HepG2 (cell line): ENCODE measurements around the gene RNASE13. TPM values are rescaled to one million over a fixed set of nuclear protein-coding genes. Genes with fewer than 3 reads are reported as not detected.

Experiments
- POGK ChIP-seq: sonication (generic); formaldehyde crosslinking; conservative IDR thresholded peaks from 2 replicates; pipeline ENCODE4 v1.8.0; 2022; ENCODE audit warnings: mild to moderate bottlenecking, moderate library complexity, missing genetic modification reagents
- POLR2G ChIP-seq: fragments of 200-400 bp; formaldehyde crosslinking; IDR thresholded peaks from 2 replicates; pipeline ENCODE4 v1.6.1; 2018; ENCODE audit warnings: mild to moderate bottlenecking, low read depth, low read length, moderate library complexity
- PREB ChIP-seq: sonication (generic); formaldehyde crosslinking; IDR thresholded peaks from 2 replicates; pipeline ENCODE4 v1.4.0; 2020; ENCODE audit warnings: missing genetic modification reagents
- RFX3 ChIP-seq: IDR thresholded peaks from 2 replicates; pipeline ENCODE4 v1.6.1; 2016; ENCODE audit warnings: missing biosample characterization, missing genetic modification reagents
- RFX5 ChIP-seq: IDR thresholded peaks from 2 replicates; pipeline ENCODE4 v1.6.1; 2011; ENCODE audit warnings: low read depth, low read length, improper control_type of control experiment
- SCMH1 ChIP-seq: sonication (generic); formaldehyde crosslinking; IDR thresholded peaks from 2 replicates; pipeline ENCODE4 v1.9.0; 2021; ENCODE audit warnings: missing genetic modification reagents, mild to moderate bottlenecking, borderline replicate concordance
- SRSF4 ChIP-seq: fragments of 200-400 bp; formaldehyde crosslinking; IDR thresholded peaks from one replicate; pipeline ENCODE4 v1.6.1; 2018; ENCODE audit warnings: mild to moderate bottlenecking, low read depth, low read length, moderate library complexity; ENCODE audit not compliant: poor library complexity, severe bottlenecking
- TEAD3 ChIP-seq: optimal IDR thresholded peaks from 2 replicates; pipeline ENCODE3; 2016; ENCODE audit warnings: borderline replicate concordance
- ZC3H4 ChIP-seq: sonication (generic); formaldehyde crosslinking; IDR thresholded peaks from 2 replicates; pipeline ENCODE4 v1.4.0; 2020; ENCODE audit warnings: missing genetic modification reagents, borderline replicate concordance
- ZFY ChIP-seq: sonication (generic); formaldehyde crosslinking; IDR thresholded peaks from 2 replicates; pipeline ENCODE4 v1.4.0; 2020; ENCODE audit warnings: missing genetic modification reagents
- ZGPAT ChIP-seq: IDR thresholded peaks from 2 replicates; pipeline ENCODE4 v1.6.1; 2016; ENCODE audit warnings: mild to moderate bottlenecking
- ZNF10 ChIP-seq: sonication (generic); formaldehyde crosslinking; IDR thresholded peaks from 2 replicates; pipeline ENCODE4 v1.4.0; 2020; ENCODE audit warnings: mild to moderate bottlenecking, low read depth, missing genetic modification reagents, borderline replicate concordance
- ZNF232 ChIP-seq: sonication (generic); formaldehyde crosslinking; IDR thresholded peaks from 2 replicates; pipeline ENCODE4 v1.4.0; 2020; ENCODE audit warnings: missing genetic modification reagents, borderline replicate concordance
- ZNF703 ChIP-seq: sonication (generic); formaldehyde crosslinking; IDR thresholded peaks from 2 replicates; pipeline ENCODE4 v1.5.1; 2020; ENCODE audit warnings: missing genetic modification reagents, mild to moderate bottlenecking, moderate library complexity, borderline replicate concordance
- ZNF746 ChIP-seq: sonication (generic); formaldehyde crosslinking; IDR thresholded peaks from 2 replicates; pipeline ENCODE4 v1.8.0; 2022; ENCODE audit warnings: mild to moderate bottlenecking, missing genetic modification reagents
- polyA plus RNA-seq, 8 experiments: library from polyadenylated mRNA; depleted of rRNA in 3 of 8; stranded (reverse) in 7 of 8; unstranded in 1 of 8; fragments of >200 nt; fragmentation: Illumina TruSeq in 4 of 8; extraction: Trizol in 4 of 8; gene quantifications; 2 replicates each; pipeline versions ENCODE4 v1.2.1 to v1.2.3, GENCODE V29; 2011 to 2016; ENCODE audit warnings: low read depth in 4 of 8, missing spikeins in 1 of 8, mixed read lengths in 1 of 8; ENCODE audit not compliant: insufficient read depth in 1 of 8
- total RNA-seq, 5 experiments: library from RNA; depleted of rRNA; stranded (reverse); fragments of >200 nt; fragmentation: Illumina TruSeq; extraction: Trizol; gene quantifications; 2 replicates each; pipeline ENCODE4 v1.2.3, GENCODE V29; 2016; ENCODE audit warnings: low read depth in 1 of 5
- TF ChIP-seq, protein P1 (sequence below): sonication (generic); formaldehyde crosslinking; IDR thresholded peaks from 2 replicates; pipeline ENCODE4 v1.8.0; 2022; ENCODE audit warnings: missing genetic modification reagents, mild to moderate bottlenecking, inconsistent platforms, borderline replicate concordance
- TF ChIP-seq, protein P2 (sequence below): sonication (generic); formaldehyde crosslinking; IDR thresholded peaks from 2 replicates; pipeline ENCODE4 v1.4.0; 2020; ENCODE audit warnings: mild to moderate bottlenecking, missing genetic modification reagents
- TF ChIP-seq, protein P3 (sequence below): sonication (generic); formaldehyde crosslinking; IDR thresholded peaks from 2 replicates; pipeline ENCODE4 v1.4.0; 2020; ENCODE audit warnings: missing genetic modification reagents

RNASE13 gene
- total and polyA plus RNA-seq, 2 of the 13 experiments (the other 11 are each of a cell fraction or from before 2014, with no cell fraction given): 1.0 TPM; not detected in 1

- no peak for TF ChIP-seq RFX3
- no peak; the same call in 1 of the 2 replicates for TF ChIP-seq ZFY (CRISPR knock-in tag)
- TF ChIP-seq, protein P1, sequence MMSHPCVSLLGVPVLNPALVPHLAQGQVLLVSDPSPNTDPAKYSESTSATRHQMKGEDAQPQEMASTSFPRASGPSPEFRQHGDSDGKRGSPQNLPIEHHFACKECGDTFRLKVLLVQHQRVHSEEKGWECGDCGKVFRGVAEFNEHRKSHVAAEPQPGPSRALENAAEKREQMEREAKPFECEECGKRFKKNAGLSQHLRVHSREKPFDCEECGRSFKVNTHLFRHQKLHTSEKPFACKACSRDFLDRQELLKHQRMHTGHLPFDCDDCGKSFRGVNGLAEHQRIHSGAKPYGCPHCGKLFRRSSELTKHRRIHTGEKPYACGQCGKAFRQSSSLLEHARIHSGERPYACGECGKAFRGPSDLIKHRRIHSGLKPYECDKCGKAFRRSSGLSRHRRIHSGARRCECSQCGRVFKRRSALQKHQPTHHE (CRISPR knock-in tag): no peak
- TF ChIP-seq SCMH1 (CRISPR knock-in tag): no peak
- no peak for TF ChIP-seq ZNF232 (CRISPR knock-in tag)
- peak; percentile 8 for TF ChIP-seq TEAD3
- no peak for TF ChIP-seq ZNF10 (CRISPR knock-in tag)
- peak; percentile 31; the same call in 1 of the 2 replicates for TF ChIP-seq ZGPAT (CRISPR knock-in tag)
- TF ChIP-seq, protein P2, sequence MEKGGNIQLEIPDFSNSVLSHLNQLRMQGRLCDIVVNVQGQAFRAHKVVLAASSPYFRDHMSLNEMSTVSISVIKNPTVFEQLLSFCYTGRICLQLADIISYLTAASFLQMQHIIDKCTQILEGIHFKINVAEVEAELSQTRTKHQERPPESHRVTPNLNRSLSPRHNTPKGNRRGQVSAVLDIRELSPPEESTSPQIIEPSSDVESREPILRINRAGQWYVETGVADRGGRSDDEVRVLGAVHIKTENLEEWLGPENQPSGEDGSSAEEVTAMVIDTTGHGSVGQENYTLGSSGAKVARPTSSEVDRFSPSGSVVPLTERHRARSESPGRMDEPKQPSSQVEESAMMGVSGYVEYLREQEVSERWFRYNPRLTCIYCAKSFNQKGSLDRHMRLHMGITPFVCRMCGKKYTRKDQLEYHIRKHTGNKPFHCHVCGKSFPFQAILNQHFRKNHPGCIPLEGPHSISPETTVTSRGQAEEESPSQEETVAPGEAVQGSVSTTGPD (CRISPR knock-in tag): no peak
- TF ChIP-seq SRSF4: no peak
- TF ChIP-seq, protein P3, sequence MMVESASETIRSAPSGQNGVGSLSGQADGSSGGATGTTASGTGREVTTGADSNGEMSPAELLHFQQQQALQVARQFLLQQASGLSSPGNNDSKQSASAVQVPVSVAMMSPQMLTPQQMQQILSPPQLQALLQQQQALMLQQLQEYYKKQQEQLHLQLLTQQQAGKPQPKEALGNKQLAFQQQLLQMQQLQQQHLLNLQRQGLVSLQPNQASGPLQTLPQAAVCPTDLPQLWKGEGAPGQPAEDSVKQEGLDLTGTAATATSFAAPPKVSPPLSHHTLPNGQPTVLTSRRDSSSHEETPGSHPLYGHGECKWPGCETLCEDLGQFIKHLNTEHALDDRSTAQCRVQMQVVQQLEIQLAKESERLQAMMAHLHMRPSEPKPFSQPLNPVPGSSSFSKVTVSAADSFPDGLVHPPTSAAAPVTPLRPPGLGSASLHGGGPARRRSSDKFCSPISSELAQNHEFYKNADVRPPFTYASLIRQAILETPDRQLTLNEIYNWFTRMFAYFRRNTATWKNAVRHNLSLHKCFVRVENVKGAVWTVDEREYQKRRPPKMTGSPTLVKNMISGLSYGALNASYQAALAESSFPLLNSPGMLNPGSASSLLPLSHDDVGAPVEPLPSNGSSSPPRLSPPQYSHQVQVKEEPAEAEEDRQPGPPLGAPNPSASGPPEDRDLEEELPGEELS (CRISPR knock-in tag): 0 out of 2 replicates have a peak, but pooled peaks have one; percentile 8
- no peak for TF ChIP-seq ZNF703 (CRISPR knock-in tag)
- no peak for TF ChIP-seq PREB
- no peak for TF ChIP-seq ZC3H4 (CRISPR knock-in tag)
- TF ChIP-seq POLR2G: no peak
- no peak for TF ChIP-seq RFX5
- TF ChIP-seq POGK (CRISPR knock-in tag): no peak
- peak; percentile 54; the same call in 1 of the 2 replicates for TF ChIP-seq ZNF746 (CRISPR knock-in tag)
Measured at GRCh38 chr14:21071225-21072030, 36.8 kb upstream of the RNASE13 start (continued).
